GM18498 (cell line): Measurements from ENCODE around the gene SUCNR1.
A peak's percentile ranks its signal among the peaks of the same experiment; 100 is the strongest.
"Not testable (repeated sequence)": the region's sequence is repeated elsewhere in the genome, so short reads cannot be mapped to it uniquely, and the experiment has no call there.

ENCODE experiments used
- ATAC-seq: cut with Tn5 transposase; IDR thresholded peaks from one replicate; pipeline ENCODE4 v1.9.1; 2021; ENCODE audit warnings: mild to moderate bottlenecking, moderate library complexity; ENCODE audit not compliant: unreplicated experiment

The SUCNR1 gene

GRCh38 chr3:151873398-151873797 lies at the start of gene SUCNR1:
Gene SUCNR1 (plus strand): TSS chr3:151873643. CDS start chr3:151879893, 6,250 bp downstream.
- no peak for ATAC-seq

GRCh38 chr3:151827816-151828215 lies 45.6 kb upstream of the SUCNR1 start:
- ATAC-seq: no peak

DNA sequence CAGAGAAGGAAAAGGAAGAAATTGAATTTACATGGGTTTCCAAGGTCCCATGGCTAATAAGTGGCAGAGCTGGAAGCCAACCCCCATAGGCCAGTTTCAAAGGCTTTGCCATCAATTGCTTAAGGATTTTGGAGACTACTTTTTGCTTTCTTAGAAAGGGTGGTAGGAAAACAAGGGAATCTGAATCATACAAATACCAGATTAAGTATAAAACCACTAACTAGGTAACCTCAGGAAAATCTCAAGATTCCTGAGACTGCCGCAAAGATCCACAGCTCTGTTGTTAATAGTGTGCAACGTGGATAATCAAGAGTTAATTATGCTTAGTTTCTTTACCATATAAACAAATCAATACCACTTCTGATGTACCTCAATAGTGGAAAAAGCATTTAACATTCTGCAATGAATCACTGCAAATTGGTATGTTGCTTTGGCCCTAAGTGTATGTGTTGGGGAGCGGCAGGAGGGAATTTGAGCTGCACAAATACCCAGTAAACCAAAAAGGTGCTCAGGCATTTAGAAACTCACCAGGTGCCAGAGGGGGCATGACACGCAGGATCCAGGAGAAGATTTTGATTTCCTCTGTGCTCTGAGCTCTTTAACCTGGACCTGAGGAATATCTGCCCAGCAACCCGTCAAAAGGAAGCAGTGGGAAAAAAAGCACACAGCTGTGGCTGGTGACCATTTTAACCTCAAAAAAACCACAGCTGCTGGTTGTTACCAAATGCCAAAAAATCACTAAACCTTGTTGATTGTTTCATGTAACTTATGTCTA lies 37.5 kb upstream of the SUCNR1 start:
- ATAC-seq: no peak

DNA sequence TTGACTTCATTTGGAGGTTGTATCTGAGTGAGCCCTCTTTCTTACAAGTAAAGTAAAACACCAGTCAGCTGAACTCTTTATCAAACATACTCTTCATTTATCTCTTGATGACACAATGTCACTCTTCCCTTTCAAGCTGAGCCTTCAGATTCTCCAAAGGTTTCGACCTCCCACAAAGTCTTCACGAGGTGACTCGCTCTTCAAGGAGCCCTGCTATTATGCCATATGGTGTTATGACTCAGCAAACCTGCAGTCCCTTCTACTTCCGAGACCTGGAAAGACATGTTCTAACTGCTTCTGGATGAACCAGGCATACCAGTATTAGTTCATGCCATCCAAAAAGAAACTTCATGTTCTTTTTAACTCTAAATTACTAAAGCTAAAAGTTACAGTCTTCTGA lies 36.4 kb upstream of the SUCNR1 start:
- ATAC-seq: no peak

- peak; percentile 80 for ATAC-seq
Observed at GRCh38 chr3:151838574-151839312, 34.7 kb upstream of the SUCNR1 start.

- no peak for ATAC-seq
Observed at GRCh38 chr3:151839313-151839631, 34.2 kb upstream of the SUCNR1 start.

GRCh38 chr3:151841801-151842200 lies 31.6 kb upstream of the SUCNR1 start:
- ATAC-seq: no peak

DNA sequence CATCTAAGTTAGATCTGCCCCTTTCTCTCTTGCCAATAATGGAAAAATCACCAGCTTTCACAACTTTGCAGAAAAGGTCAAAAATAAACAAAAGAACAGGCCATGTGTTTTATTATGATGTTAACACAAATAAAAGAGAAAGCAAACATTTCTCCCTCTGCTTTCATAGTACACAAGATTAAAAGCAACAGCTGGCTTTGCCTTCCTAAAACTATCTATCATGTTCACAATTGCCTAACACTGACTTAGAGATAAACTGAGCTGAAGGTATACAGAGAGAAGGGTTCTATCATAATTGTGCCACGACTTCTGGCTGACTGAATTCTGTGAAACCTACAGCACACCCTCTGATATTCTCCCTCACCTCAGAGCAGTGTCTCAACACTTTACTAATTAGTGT lies 30.2 kb upstream of the SUCNR1 start:
- no peak for ATAC-seq

- ATAC-seq: no peak
Observed at GRCh38 chr3:151845306-151845905, 28.0 kb upstream of the SUCNR1 start.

DNA sequence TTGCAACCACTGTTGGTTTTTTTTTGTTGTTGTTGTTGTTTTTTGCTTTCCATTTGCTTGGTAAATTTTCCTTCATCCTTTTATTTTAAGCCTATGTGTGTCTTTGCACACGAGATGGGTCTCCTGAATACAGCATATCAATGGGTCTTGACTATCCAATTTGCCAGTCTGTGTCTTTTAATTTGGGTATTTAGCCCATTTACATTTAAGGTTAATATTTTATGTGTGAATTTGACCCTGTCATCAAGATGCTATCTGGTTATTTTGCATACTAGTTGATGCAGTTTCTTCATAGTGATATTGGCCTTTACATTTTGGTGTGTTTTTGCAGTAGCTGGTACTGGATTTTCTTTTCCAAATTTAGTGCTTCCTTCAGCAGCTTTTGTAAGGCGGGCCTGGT lies 23.4 kb upstream of the SUCNR1 start:
- ATAC-seq: not testable (repeated sequence)

- no peak for ATAC-seq
Observed at GRCh38 chr3:151852074-151852811, 21.2 kb upstream of the SUCNR1 start.

DNA sequence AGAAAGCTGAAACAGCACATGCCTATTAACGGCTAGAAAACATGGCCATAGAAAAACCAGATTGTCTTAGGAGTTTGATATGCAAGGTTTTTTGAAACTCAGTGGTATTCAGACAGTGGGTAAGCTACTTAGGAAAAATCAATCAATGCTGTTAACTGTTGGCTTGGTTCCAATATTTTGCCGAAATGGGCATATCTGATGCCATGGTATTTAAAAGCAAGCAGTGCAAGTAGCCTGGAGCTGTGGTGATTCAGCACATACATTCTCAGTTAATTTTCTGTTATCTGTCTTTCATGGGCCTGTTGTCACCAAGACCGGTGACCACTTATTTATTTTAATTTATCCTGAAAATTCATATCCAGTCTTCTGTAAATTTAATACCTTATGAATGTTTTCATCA lies 17.3 kb upstream of the SUCNR1 start:
- ATAC-seq: no peak

DNA sequence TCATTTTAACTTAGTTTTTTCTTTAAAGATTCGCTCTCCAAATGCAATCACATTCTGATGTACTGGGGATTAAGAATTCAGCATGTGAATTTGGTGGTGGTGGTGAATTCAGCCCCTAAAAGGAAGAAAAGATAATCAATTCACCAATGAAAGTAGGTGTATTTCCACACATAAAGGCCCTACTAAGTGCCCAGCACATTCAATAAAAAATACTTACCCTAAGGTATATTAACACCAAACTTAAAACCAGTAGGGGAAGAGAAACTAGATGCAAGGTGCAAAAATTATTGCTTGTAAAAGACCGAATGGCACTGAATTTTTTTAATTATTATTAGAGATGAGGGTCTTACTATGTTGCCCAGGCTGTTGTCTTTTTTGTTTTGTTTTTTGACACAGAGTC lies 16.8 kb upstream of the SUCNR1 start:
- ATAC-seq: no peak

- ATAC-seq: no peak
Observed at GRCh38 chr3:151859233-151859673, 14.2 kb upstream of the SUCNR1 start.

GRCh38 chr3:151859905-151860304 lies 13.5 kb upstream of the SUCNR1 start:
- no peak for ATAC-seq

DNA sequence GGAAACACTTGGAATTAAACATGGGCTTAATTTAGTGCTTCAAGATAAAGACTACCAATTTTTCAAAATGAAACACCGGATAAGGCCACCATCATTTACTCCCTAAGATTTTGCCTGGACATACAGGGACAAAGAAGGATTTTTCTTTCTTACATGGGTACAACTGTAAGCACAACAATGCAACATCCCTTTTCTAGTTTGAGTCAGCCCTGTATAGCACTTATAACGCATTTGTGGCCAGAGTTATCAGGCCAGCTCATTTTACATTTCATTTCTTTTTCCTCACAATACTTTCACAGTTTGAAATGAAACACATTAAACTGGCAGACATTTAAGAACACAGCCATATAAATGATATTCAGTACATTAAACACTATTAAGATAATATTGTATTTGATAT lies 9.8 kb upstream of the SUCNR1 start:
- no peak for ATAC-seq

DNA sequence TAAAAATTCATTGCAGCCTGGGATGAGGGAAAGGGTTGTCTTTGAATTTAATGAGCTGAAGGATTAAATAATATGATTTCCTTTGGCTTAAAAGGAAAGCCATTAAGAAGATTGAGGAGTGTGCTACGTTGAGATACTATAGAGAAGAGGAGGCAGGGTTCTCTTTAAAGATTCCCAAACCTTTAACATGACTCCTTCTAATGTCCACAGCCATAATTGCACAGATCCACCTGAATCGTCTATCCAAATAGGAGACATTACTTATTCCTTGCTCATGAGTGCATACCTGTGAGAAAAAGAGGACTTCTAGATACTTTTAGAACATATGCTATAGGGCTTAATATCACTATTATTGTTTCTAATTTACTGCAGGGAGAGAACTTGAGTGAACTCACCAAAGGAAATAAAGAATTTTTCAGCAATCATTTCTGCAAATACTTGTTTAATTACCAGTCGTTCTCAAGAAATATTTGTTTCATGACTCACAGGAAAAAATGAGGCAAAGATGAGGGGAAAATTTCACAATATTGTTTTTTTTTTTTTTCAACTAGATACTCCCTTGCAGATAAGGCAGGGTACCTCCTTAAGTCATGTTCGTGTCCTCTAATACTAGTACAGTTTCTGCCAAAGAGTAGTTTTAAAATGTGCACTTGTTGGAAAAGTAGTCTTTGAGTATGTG lies 8.9 kb upstream of the SUCNR1 start:
- ATAC-seq: no peak

- ATAC-seq: no peak
Observed at GRCh38 chr3:151866711-151867410, 6.6 kb upstream of the SUCNR1 start.

DNA sequence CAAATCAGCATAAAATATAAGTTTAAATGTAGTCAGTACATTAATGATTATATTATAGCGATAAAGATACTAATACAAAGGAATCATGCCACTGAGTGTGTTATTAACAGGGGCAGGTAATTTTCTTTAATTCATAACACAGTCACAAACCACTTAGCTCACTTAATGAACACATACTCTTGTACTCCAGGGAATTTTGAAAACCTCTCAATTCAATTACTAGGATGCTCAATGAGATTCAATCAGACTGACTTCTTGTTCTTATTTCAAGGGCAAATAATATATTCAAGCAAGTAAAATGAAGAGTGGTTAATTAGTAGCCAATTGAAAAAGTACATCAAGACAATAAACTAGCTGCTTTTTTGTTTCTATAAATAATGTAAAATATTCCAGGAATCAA lies 5.8 kb upstream of the SUCNR1 start:
- no peak for ATAC-seq

DNA sequence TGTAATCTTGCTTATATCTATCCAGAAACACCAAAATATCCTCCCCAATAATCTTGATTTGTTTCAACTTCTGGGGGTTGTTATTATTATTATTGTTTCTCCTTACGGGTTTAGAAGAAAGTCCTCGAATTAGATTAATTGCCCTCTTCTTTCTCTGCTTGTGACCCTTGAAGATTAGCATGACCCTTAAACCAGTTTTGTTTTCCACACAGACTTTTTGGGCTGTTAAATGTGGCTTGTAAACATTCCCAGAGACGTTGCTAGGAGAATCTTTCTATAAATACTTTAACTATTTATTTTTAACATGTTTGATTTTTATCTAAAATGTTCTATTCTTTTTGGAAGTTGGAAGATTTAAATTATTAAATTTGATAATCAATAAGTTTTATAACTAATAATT lies 4.3 kb upstream of the SUCNR1 start:
- no peak for ATAC-seq
